Measurements from ENCODE around the gene CRB1.

The CRB1 gene

GRCh38 chr1:197304638-197305200 lies 36.7 kb downstream of the CRB1 start:
- H3K4me3 Mint-ChIP-seq: no peak overlapping the region
- H3K27me3 Mint-ChIP-seq (ENCODE audit: low read depth, poor library complexity): no peaks in the 10 kb centered on the region
- DNase-seq: no peak
- no peak for TF ChIP-seq CTCF (IDR thresholded peaks at IDR 0.05)
- H3K9me3 Mint-ChIP-seq: no peaks in the 10 kb centered on the region
- H3K4me1 Mint-ChIP-seq: no peaks in the 10 kb centered on the region
- H3K27ac Mint-ChIP-seq: no peak overlapping the region
- no peaks in the 10 kb centered on the region for H3K36me3 Mint-ChIP-seq (ENCODE audit: low read depth)

GRCh38 chr1:197305925-197306324 lies 37.9 kb downstream of the CRB1 start:
- no peaks in the 10 kb centered on the region for H3K36me3 Mint-ChIP-seq (ENCODE audit: low read depth)
- no peak overlapping the region for H3K4me3 Mint-ChIP-seq
- H3K27ac Mint-ChIP-seq: no peak overlapping the region
- no peaks in the 10 kb centered on the region for H3K4me1 Mint-ChIP-seq
- no peaks in the 10 kb centered on the region for H3K27me3 Mint-ChIP-seq (ENCODE audit: low read depth, poor library complexity)
- H3K9me3 Mint-ChIP-seq: no peaks in the 10 kb centered on the region
- no peak for TF ChIP-seq CTCF (IDR thresholded peaks at IDR 0.05)
- no peak for DNase-seq

- no peak for TF ChIP-seq CTCF (IDR thresholded peaks at IDR 0.05)
- Mint-ChIP-seq H3K4me1 (no peaks in the 10 kb centered on the region), H3K4me3 (no peak overlapping the region), H3K36me3 (ENCODE audit: low read depth) (no peaks in the 10 kb centered on the region), H3K9me3 (no peaks in the 10 kb centered on the region), H3K27me3 (ENCODE audit: low read depth, poor library complexity) (no peaks in the 10 kb centered on the region), H3K27ac (no peak overlapping the region)
- no peak for DNase-seq
Measured at GRCh38 chr1:197306381-197307062, 38.5 kb downstream of the CRB1 start.

- Mint-ChIP-seq H3K9me3 (no peaks in the 10 kb centered on the region), H3K4me3 (no peak overlapping the region), H3K36me3 (ENCODE audit: low read depth) (no peaks in the 10 kb centered on the region), H3K27me3 (ENCODE audit: low read depth, poor library complexity) (no peaks in the 10 kb centered on the region), H3K27ac (no peak overlapping the region), H3K4me1 (no peaks in the 10 kb centered on the region)
- no peak for DNase-seq
- no peak for TF ChIP-seq CTCF (IDR thresholded peaks at IDR 0.05)
Measured at GRCh38 chr1:197307136-197307535, 39.1 kb downstream of the CRB1 start.

- H3K36me3 Mint-ChIP-seq (ENCODE audit: low read depth): no peaks in the 10 kb centered on the region
- H3K4me1 Mint-ChIP-seq: no peaks in the 10 kb centered on the region
- no peak overlapping the region for H3K4me3 Mint-ChIP-seq
- DNase-seq: no peak
- H3K9me3 Mint-ChIP-seq: no peaks in the 10 kb centered on the region
- H3K27me3 Mint-ChIP-seq (ENCODE audit: low read depth, poor library complexity): no peaks in the 10 kb centered on the region
- no peak overlapping the region for H3K27ac Mint-ChIP-seq
- no peak for TF ChIP-seq CTCF (IDR thresholded peaks at IDR 0.05)
Measured at GRCh38 chr1:197307551-197307950, 39.5 kb downstream of the CRB1 start.

- H3K4me3 Mint-ChIP-seq: no peak overlapping the region
- H3K27ac Mint-ChIP-seq: no peak overlapping the region
- H3K27me3 Mint-ChIP-seq (ENCODE audit: low read depth, poor library complexity): no peaks in the 10 kb centered on the region
- no peak for DNase-seq
- TF ChIP-seq CTCF (IDR thresholded peaks at IDR 0.05): no peak
- peaks cover 8% of the 10 kb centered on the region for H3K4me1 Mint-ChIP-seq
- no peaks in the 10 kb centered on the region for H3K9me3 Mint-ChIP-seq
- H3K36me3 Mint-ChIP-seq (ENCODE audit: low read depth): no peaks in the 10 kb centered on the region
Measured at GRCh38 chr1:197311081-197311480, 43.0 kb downstream of the CRB1 start.
